Measurements from ENCODE around the gene PARP12.

Gene PARP12

DNA sequence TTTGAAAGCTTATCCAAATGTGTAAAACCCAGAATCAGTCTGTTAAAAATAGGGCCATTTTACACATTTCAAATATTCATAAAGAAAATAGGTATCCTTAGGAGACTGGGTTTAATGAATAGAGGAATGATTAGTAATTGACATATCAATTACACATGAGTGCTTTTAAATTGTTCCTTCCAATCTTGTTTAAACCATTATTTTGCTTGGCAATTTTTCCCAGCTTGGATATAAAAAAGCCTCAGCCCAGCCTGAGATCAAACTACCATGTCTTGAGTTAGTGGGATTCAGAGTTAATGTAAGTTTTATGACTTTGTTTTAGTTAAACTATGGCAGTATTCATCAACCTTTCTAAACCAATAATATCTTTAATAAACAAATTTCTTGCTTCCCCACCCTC lies 28.3 kb downstream of the PARP12 start:
- DNase-seq = no peak

DNA sequence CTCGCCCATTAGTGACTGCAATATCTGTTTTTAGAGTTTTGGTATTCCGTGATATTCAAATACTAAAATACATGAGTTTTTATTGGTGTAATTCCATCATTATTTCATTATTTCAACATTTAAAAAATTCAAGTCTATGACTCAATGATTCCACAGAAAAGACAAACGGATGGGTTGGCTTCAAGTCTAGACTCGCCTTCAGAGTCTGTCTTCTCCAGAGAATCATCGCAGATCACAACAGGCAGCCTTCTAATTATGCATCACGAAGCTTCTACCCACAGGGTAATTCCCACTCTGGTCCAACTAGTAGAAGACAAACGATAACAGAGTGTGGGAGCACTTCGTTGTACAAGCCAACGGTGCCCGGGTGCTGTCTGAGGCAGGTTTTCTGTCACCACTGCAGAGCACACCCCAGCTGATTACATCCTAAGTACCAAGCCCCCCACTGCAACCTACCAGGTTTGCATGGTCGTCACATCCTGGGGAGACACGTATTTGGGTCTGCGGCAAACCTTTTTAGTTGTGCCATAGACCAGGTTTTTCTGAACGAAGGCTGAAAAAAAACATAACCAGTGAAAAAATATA lies 28.9 kb downstream of the PARP12 start:
- no peak for DNase-seq

DNA sequence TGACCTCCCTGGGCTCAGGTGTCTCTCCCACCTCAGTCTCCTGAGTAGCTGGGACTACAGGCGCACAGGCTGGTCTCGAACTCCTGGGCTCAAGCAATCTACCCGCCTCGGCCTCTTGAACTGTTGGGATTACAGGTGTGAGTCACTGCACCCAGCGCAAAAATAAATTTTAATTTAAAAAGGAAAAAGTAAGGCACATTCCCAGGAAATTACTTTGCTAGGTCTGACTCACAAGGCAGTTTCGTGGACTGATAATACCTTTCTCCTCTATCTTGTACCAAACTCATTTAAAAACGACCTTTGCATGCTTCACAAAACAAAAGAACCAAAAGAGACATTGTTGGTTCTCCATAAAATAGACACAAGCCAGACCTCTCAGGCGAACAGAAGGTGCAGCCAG lies 29.7 kb downstream of the PARP12 start:
- DNase-seq = no peak

DNA sequence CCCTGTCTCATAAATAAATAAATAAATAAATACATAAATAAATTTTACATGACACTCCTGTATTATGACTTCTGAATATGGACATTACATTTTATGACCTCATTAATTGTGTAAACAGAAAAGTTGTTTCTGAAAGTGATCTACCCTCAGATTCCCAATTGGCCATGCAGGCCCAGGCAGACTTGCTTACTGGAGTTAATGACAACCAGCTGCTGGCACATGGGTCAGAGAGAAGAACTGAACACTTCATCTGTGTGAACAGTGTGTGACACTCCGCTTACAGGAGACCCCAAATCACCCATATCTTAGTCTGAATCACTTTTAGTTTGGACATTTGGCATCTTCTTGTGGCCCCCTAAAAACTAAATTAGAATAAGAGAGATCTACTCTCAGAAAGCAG lies 31.4 kb downstream of the PARP12 start:
- no peak for DNase-seq

DNA sequence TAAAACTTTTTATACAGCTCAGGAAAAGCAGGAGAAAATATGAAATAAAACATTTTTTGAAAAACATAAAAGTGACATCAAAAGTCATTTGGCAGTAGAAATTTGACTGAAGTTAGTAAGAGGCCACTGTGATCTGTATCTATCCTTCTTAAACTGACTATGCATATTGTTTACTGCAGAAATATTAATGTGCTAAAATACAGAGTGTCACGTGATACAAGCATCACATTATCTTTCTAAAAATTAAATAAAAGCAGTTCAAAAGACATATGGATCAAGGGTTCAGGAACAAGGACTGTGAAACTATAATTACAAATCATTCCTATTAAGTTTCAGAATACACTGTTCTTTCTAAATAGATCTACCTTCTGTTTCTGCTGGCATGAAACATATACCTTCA lies 33.7 kb downstream of the PARP12 start:
- no peak for DNase-seq

DNA sequence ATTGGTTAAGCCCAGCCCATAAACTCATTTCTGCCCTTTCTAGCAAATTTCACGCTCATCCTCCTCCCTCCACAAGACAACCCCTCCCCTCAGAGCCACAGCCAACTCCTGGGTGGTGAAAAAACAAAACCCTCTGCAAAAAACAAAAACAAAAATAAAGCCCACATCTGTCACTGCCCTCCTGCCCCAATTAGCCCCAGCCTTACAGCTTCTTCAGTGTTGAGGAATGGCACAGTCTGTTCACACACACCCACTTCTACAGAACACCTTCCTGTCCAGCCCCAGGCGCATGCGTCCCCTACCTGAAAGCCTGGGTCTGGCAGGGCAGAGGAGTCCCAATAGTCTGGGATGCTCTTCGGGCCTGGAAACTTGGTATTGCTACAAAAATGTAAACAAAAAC lies 34.4 kb downstream of the PARP12 start:
- no peak for DNase-seq

DNA sequence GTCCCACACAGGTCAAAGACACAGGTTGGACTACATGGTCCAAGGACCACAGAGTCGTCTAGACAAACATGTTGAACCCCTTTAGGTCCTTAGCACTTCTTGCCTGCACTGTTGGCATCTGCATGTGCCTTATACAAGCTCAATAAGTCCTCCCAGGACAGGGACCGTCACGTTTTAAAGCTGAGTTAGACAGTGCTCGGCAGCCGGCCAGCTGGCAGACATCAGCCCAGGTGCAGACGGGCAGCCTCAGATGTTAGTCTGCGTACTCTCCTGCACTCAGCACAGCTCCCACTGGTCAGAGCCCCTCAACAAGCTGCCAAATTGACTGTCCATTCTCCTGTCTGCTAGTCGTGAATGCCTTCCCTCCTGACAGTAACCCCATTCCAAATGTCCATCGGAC lies 34.9 kb downstream of the PARP12 start:
- no peak for DNase-seq

DNA sequence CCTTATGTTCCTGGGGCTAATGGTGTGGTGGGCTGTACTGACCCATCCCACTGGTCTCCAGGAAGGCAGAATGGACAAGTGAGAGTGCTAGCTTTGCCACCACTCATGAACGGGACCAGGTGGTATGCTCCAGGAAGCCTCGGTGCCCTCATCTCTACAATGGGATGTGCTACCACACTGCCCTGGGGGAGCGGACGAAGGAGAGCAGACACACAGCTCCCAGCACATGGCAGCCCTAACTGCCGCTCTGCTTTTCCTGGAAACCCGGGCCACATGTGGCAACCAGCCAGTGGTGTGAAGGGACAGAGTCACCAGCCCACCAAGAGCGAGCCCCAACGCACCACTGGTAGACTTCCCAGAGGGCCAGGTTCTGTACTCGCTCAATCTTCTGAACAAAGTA lies 35.8 kb downstream of the PARP12 start:
- DNase-seq = no peak

DNA sequence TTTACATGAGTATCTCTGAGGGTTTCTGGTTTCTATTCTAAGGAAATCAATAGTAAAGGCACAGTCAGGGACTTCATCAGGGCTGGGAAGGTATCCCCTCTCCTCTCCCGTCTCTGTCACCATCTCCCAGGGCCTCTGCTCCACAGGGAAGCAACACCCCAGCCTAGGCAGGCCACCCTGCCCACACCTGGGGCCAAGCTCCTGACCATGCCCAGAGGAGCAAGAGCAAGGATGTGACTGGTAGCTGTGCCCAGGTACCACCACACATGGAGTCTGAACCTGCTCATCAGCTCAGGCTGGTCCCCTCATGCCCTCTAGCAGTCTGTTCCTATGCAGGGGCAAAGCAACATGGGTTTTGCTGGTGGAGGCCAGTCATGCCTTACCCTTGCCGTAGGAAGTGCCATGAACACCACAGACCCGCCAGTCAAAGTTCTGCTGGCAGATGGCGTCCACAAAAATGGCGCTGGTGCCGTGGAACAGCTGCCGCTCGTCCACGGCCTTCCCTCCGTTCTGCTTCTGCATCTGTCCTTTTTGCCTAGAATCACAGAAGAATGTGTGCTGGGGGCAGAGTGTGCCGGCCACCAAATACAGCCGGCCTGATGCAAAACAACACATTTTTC lies 36.8 kb downstream of the PARP12 start:
- DNase-seq = no peak

DNA sequence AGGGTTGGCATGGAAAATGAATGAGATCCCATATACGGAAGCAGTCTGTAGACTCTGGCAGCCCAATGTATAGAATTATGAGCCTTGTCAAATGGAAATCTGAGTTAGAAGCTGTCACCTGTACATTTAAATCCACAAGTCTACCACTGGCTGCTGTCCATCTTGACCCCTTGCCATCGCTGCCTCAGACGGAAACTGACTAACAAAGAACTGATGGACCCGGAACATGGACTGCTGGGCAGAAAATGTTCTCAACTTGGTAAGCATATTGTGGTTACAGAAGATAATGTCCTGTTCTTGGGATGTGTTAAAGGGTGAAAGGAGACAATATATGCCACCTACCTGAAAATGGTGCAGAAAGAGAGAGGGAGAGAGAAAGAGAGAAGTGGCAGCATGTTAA lies 37.5 kb downstream of the PARP12 start:
- DNase-seq = no peak

DNA sequence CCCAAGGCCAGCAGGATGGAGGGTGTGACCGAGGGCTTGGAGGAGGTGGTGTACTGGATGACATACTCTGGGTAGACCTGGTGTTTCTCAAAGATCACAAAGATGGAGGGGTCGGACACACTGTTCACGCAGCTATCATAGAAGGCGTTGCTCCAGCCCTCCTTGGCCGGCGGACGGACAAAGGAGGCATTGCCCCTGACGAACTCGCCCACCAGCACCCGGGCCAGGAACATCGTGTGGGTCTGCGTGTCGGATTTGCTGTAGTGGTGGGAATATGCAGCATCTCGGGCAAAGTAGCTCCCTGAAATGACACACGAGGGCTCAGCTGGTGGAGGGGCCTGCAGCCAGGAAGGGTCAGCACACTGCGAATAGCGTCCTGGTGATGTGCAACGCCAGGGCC lies 38.2 kb downstream of the PARP12 start:
- DNase-seq = no peak

DNA sequence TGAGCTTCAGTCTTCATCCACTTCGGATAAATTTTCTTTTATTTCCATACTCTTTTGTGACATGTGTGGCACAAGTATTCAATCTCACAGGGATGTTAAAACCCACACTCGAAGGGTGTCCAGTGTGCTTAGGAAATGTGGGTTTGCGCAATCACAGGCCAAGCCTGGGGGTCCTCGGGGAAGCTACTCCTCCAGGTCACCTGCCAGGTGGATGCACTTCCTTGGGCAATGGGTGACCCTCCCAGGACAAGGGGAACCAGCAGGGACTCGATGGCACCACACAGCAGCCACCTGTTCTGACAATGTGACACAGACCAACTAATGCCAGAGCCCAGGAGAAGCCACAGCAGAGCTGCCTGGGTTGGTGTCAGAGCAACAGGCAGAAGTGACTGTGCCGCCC lies 39.0 kb downstream of the PARP12 start:
- DNase-seq = no peak

DNA sequence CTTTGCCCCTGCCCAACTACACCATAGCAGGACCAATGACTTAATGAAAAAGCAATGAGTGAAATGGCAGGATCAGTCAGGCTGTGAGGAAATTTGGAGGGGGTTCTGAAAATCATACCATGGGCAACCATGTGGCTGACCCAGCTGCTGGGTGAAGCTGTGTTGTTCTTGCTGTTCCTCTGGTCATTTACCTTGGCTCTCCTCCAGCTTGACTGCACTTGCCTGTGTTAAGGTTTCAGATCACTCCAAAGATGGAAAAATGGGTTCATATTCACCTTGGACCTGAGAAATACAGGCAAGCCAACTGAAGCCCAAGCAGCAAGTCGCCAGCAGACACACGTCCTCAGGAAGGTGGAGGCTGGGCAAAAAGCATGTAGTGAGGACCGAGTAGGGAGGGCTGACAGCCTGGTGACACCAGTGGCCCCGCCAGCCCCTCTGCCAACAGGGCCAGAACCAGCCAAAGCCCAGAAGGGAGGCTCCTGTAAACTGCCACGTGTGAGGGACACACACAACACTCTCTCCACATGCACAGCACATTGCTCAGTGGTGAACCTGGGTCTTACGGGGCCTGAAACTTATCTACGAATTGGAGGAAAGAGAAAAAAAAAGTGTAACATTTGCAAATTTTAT lies 40.1 kb downstream of the PARP12 start:
- DNase-seq = no peak

DNA sequence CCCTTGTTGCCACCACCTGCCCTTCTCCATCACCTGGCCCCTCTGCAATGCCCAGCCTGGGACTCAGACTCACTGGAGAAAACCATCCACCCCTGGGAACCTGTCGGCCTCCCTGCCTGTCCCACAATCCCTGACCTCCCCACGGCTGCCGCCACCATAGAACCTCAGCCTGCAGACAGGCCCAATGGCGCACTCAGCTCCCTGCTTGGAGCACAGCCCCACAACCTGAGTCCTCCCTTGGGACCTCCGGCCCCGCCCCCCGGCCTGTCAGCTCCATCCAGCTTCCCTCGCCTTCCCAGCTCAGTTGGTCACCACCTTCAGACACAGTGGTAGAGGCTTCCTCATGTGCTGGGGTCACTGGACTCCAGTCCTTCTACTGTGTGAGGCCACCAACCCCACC lies 41.1 kb downstream of the PARP12 start:
- DNase-seq = no peak

DNA sequence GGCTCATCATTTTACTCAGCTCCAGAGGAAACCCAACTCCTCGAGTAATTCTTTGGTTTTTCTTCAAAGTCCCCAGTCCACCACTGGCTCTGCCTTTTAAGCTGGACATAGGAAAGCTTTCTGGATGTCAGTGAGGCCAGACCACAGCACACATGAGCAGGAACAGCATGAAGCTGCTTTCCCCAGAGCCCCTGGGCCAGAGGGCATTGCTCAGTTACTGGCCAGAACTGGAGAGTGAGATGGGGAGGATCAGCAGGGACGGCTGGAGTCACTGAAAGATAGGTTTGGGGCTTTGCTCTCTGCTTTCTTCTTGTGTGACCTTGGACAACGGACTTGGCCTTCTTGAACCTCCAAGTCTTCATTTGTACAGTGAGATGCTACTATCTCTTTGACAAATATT lies 43.1 kb downstream of the PARP12 start:
- DNase-seq = no peak

DNA sequence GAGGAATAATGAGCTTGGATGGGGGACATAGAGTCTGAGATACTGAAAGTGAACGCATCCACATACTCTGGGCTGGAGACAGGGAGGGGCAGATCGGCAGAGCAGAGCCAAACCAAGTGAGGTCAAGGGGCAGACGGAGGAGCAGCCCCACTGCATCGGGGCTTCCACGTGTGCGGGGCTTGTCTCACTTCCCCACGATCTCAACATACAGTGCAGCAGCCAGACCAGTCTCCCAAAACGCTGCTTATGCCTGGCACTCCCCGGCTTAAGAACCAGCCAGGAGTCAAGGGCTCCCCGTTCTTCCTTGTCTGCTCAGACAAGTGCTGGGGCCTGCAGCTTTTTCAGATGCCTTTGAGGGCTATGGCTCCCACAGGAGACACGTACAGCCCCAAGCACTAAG lies 43.6 kb downstream of the PARP12 start:
- no peak for DNase-seq

DNA sequence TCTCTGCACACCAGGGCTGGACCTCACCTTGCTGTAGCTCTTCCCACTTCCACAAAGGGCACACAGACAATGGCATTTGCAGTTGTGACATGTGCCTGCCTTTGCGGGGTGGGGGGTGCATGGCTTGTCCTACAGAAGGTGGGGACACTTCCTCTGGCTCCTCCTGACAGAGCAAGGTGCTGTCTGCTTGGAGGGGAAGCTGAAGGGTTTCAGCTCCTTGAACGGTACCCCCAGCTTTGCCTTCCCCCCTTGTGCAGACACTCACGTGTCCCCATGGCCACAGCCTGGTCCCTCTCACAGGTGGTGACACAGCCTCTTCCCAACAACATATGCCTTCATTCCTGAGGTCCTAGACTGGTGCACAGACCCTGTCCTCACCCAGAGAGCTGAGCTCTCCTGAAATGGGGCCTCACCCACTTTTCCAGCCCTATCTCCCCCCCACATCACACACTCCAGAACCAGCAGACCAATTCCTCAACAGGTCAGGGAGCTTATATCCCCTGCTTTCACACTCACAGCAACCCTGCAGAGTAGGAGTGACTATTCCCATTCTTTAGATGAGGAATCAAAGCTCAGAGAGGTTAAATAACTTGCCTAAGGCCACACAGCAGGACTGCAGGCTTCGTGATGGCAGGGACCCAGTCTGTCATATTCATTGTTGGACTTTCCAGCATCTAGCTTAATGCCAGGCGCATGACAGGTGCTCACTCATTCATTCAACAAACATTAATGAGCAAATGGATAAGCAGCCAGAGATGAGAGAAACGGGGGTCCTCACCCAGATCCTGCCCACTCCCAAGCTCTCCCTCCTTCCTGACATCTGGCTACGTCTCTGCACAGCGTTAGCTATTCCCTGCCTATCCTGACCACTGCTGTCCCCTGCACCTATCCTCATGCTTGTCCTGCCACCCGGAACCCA lies 44.4 kb downstream of the PARP12 start:
- DNase-seq = no peak

DNA sequence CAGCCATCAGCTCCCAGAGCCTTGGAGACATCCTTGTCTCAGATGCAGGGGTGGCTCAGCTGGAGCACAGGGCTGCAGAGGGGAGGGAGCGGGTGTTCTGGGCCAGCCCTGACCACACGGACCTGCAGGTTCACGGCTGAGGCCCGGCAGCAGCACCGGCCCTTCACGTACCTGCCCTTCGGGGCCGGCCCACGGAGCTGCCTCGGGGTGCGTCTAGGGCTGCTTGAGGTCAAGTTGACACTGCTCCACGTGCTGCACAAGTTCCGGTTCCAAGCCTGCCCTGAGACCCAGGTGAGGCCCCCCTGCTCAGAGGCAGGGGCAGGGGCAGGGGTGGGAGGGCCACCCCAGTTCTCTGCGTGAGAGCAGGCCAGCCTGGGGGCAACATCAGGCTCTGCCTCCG lies 45.2 kb downstream of the PARP12 start:
- DNase-seq = no peak

DNA sequence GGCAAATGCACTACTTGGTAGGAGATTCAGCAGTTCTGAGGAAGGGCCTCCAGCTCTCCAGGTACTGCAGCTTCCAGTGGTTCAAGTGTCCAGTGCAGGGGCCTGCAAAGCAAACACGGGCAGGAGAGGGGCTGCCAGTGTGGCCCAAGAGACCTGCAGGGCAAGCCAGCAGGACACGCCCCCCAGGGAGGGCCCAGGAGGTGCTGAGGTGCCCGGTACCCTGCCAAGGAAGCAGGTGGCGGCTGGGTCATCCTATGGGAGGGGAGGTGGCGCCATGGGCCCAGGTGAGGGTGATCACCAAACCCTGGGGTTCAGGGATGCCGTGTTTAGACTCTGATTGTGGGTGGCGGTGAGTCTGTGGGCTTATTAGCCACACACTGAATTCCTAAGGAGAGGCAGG lies 45.7 kb downstream of the PARP12 start:
- DNase-seq = no peak

DNA sequence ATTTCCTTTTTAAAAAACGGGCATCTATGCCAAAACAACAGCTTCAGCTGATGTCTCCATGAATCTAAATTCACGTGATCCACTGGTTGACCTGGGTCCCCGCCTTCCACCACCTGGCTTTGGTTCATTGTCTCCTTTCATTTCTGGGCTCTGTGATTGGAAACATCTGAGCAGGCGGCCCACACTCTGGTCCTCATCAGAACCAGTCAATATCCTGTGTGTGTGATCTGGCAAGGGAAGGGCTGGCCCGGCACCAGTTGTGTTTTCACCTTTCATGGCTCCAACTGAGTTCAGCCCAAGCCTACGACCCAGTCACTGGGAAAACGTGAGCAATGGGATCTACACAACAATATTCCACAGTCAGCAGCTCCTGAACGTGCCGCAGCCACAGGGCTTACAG lies 46.2 kb downstream of the PARP12 start:
- no peak for DNase-seq

DNA sequence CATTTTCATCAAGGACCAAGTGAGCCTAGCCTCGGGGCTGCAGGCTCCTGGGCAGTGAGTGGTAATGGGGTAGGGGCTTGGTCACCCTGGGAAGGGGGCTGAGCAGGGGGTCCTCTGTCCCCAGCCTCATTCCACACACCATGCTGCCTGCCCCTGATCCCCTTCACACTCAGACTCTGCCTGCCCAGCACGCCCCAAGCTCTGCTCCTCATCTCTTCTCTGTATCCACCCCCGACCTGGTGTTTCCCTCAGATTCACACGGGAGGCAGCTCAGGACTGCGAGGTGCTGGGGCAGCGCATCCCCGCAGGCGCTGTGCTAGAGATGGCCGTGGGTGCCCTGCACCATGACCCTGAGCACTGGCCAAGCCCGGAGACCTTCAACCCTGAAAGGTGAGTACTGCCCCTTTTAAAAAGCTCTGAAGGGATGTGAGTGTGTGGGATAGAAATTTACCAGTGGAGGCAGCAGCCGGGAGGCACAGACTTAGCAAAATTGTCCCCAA lies 47.2 kb downstream of the PARP12 start:
- DNase-seq = no peak

DNA sequence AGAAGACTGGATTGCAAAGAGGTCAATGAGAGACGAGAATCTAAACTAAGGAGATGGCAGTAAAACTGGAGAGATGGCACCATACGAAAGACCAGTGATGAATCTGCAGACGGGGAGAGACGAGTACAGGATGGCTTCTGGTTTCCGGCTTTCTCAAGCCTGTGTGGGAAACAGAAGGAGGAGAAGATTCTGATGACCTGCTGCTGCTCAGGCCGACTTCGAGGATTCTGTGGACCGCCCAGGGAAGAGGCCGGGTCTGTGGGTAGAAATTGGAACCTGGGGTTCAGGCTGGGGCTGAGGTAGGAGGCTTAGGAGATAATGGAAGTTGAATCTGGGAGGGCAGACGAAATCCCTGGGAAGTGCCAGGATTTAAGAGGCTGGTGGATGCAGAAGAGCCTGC lies 48.6 kb downstream of the PARP12 start:
- no peak for DNase-seq

DNA sequence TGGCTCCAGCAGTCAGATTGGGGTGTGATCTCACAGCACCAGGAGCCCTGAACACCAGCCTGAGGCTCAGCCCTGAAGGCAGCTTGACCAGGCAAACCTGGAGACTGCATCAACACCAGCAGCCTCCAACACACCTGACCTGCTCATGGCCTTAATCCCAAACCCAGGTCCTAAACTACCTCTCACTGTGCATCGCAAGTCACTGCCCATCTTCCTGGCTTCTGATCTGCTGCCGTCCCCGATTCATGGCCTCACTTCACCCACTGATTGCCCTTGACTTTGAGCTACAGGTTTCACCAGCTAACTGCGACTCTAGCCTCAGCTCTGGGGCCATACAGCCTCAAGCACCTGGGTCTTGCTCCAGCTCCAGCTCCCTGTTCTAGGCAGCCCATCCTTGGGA lies 49.1 kb downstream of the PARP12 start:
- DNase-seq = no peak
